Heart left ventricle (tissue), 16 donors: ENCODE data around the gene CYP2C8. TPM values are rescaled to one million over a fixed set of nuclear protein-coding genes. Genes with fewer than 3 reads are reported as not detected.

Experiments
- ATAC-seq, 4 donors: fragments of 200-7000 bp; cut with Tn5 transposase; one replicate each; pipeline ENCODE4 v1.9.1; 2020 to 2022; ENCODE audit warnings: moderate library complexity in 4 of 4, mild to moderate bottlenecking in 3 of 4, moderate number of reproducible peaks in 1 of 4
- DNase-seq, 5 donors: peaks; one replicate each; pipeline ENCODE4 v3.0.0-alpha.2; 2020
- H3K27ac ChIP-seq, 12 donors: fragments of 200-600 bp; sonication (generic) in 4 of 12; one replicate each; pipeline versions ENCODE4 v1.5.0 to v1.8.0; 2016 to 2022; ENCODE audit warnings: mild to moderate bottlenecking in 2 of 12
- H3K27me3 ChIP-seq, 9 donors: fragments of 200-600 bp; sonication (generic) in 2 of 9; one replicate each; pipeline versions ENCODE4 v1.5.1 to v1.8.0; 2016 to 2022; ENCODE audit warnings: mild to moderate bottlenecking in 3 of 9
- H3K36me3 ChIP-seq, 9 donors: fragments of 200-600 bp; sonication (generic) in 2 of 9; one replicate each; pipeline versions ENCODE4 v1.5.0 to v1.8.0; 2018 to 2022; ENCODE audit warnings: mild to moderate bottlenecking in 2 of 9
- H3K4me1 ChIP-seq, 12 donors: fragments of 200-600 bp; sonication (generic) in 4 of 12; one replicate each; pipeline versions ENCODE4 v1.5.0 to v1.8.0; 2016 to 2022; ENCODE audit warnings: mild to moderate bottlenecking in 3 of 12
- H3K4me3 ChIP-seq, 12 donors: fragments of 200-600 bp; sonication (generic) in 4 of 12; one replicate each; pipeline versions ENCODE4 v1.5.0 to v1.8.0; 2017 to 2022; ENCODE audit warnings: mild to moderate bottlenecking in 9 of 12, moderate library complexity in 4 of 12
- H3K9me3 ChIP-seq, 12 donors: fragments of 200-600 bp; sonication (generic) in 4 of 12; one replicate each; pipeline versions ENCODE4 v1.5.0 to v1.8.0; 2016 to 2022; ENCODE audit warnings: mild to moderate bottlenecking in 1 of 12
- POLR2A ChIP-seq, 2 donors: fragments of 450-650 bp; IDR thresholded peaks; one replicate each; pipeline ENCODE4 v1.6.1; 2017; ENCODE audit warnings: antibody characterized with exemption in 2 of 2, mild to moderate bottlenecking in 2 of 2, moderate library complexity in 2 of 2
- WGBS, 4 donors: extraction: QIAGEN DNeasy Blood & Tissue Kit in 2 of 4; methylation state at CpG; one replicate each; pipeline versions ENCODE4 v1.1.5 to v1.1.7; 2013 to 2018; 5-methylcytosine and 5-hydroxymethylcytosine counted together
- intact Hi-C, 10 donors: fragments of 100-400 bp; cut with DNase I; formaldehyde crosslinking; loops; one replicate each; pipeline versions ENCODE4 v1.11.1 to v1.14.2; 2022
- polyA plus RNA-seq, 2 donors: library from polyadenylated mRNA; stranded (reverse); fragments of 200-250 nt; gene quantifications; one replicate each; pipeline ENCODE4 v1.2.3, GENCODE V29; 2013
- total RNA-seq, 9 donors: library from RNA; depleted of rRNA in 2 of 9; stranded (reverse); fragments of >200 nt in 2 of 9; fragmentation: NEBNext Ultra II Directional in 3 of 9; extraction: Animal tissue kit (Norgen Biotek cat#: 25700) in 3 of 9; gene quantifications; one replicate each; pipeline versions ENCODE4 v1.1.0 to v1.2.4, GENCODE V29; 2016 to 2023
- TF ChIP-seq, protein P1 (sequence below), 12 donors: fragments of 200-600 bp; sonication (generic) in 4 of 12; IDR thresholded peaks; one replicate each; pipeline versions ENCODE4 v1.5.0 to v1.8.0; 2018 to 2022; ENCODE audit warnings: antibody characterized with exemption in 12 of 12, mild to moderate bottlenecking in 5 of 12
- donor health status: ischemic (EF 13 %, LVEDD 7.1; RV severe dilation, severe dysfunction).
- donor health status: healthy with polysubstance abuse.
- donor health status: DM: no; HTN: yes; CAD: no.
- donor health status: DM: no; HTN: no; CAD: no.
- donor health status: ischemic (EF 25% LVEDD 6.9; RV normal size, moderate dysfunction).
- donor health status: ischemic (EF 25% LVEDD 5.7; RV mildly dilated, moderate dysfunction).
- donor health status: healthy.
- donor health status: DM: yes; HTN: yes; CAD: no.
- donor health status: ischemic (EF 35%, LVEDD 5.7; RV mildly dilated, moderate dysfunction).
- donor health status: nonischemic (EF 11% LVEDD 7.7; RV severe dilation, severe dysfunction).
- donor health status: DM: yes; HTN: yes; CAD: no.
- donor health status: PGD.
- donor health status: ischemic (EF 29% LVEDD 5.4; RV normal size, mild dysfunction).
- donor health status: nonischemic (EF 23%, LVEDD 6.1; RV moderate dilation, normal function).

CYP2C8 gene
- total and polyA plus RNA-seq, 11 donors = 0.06 to 0.55 (median 0.14) TPM; not detected in 6

DNA sequence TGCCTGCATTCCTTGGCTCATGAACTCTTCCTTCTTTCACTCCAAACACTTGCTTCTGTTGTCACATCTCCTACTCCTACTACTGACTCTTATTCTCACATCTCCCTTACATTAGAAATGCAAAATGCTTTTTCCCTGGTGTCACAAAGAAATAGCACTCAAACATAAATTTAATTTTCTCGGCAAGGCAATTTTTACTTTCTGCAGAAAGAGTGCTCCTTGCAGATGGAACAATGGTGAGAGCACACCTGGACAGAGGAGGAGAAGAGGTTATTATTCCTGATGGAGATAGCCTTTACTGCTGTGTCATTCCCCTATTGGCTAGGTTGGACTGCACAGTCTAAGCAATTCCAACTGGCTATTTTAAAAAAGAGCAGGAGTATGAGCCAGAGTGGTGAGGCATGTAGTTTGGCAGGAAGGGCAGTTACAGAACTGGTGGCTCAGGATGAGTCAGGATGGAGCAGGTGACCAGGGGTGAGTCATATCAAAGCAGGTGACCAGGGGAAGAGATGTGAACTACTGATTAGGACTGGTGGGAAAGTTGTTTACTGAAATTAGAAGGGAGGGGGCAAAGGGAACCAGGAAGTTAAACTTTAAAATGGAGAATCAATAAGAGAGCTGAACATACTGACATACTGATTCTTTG is 77.9 kb downstream of the CYP2C8 start:
- Histone ChIP-seq H3K4me3 (no peak overlapping the region), H3K4me1 (no peaks in the 10 kb centered on the region), H3K9me3 (peaks cover 0 to 23% (median 14%) of the 10 kb centered on the region in 12 donors), H3K27ac (no peak overlapping the region), H3K27me3 (no peaks in the 10 kb centered on the region), H3K36me3 (no peaks in the 10 kb centered on the region)
- 94 to 97% (median 95%) methylated on average over 1 of the region's 1 CpG for WGBS, 4 donors
- intact Hi-C loops = no loop called here
- DNase-seq = no peak
- ATAC-seq = no peak
- TF ChIP-seq, protein P1, sequence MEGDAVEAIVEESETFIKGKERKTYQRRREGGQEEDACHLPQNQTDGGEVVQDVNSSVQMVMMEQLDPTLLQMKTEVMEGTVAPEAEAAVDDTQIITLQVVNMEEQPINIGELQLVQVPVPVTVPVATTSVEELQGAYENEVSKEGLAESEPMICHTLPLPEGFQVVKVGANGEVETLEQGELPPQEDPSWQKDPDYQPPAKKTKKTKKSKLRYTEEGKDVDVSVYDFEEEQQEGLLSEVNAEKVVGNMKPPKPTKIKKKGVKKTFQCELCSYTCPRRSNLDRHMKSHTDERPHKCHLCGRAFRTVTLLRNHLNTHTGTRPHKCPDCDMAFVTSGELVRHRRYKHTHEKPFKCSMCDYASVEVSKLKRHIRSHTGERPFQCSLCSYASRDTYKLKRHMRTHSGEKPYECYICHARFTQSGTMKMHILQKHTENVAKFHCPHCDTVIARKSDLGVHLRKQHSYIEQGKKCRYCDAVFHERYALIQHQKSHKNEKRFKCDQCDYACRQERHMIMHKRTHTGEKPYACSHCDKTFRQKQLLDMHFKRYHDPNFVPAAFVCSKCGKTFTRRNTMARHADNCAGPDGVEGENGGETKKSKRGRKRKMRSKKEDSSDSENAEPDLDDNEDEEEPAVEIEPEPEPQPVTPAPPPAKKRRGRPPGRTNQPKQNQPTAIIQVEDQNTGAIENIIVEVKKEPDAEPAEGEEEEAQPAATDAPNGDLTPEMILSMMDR (IDR thresholded peaks at IDR 0.05) = no peak
- no peak for TF ChIP-seq POLR2A (IDR thresholded peaks at IDR 0.05)

DNA sequence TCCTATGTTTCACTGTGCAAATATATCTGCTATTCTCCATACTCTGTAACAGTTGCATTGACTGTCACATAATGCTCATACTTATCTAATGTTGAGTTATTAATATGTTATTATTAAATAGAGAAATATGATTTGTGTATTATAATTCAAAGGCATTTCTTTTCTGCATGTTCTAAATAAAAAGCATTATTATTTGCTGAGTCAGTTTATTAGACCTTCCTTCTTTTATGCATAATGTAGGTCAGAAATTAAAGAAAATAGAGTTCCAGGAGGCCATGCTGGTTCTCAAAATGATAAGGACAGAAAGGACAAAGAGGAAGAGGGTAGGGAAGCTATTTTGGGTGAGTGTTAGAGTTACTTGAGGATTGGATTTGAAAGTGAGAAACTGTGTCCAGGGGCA is 80.1 kb downstream of the CYP2C8 start:
- no peak overlapping the region for H3K27ac ChIP-seq
- DNase-seq (no peak), ATAC-seq (no peak)
- H3K9me3 ChIP-seq = peaks cover 0 to 23% (median 14%) of the 10 kb centered on the region in 12 donors
- H3K27me3 ChIP-seq = no peaks in the 10 kb centered on the region
- no peak overlapping the region for H3K4me3 ChIP-seq
- TF ChIP-seq, protein P1 (IDR thresholded peaks at IDR 0.05) = no peak
- TF ChIP-seq POLR2A (IDR thresholded peaks at IDR 0.05) = no peak
- no peaks in the 10 kb centered on the region for H3K4me1 ChIP-seq
- intact Hi-C loops = no loop called here
- H3K36me3 ChIP-seq = no peaks in the 10 kb centered on the region

Other genes starting within 250 kb of the CYP2C8 start
- under 1 TPM in 1 of 9 donors, not detected in 8; 0.16 TPM for gene CYP2C9, start 130.8 kb downstream of the CYP2C8 start, total RNA-seq
- under 1 TPM in 1 of 2 donors, not detected in 1; 0.19 TPM for gene CYP2C9, start 130.8 kb downstream of the CYP2C8 start, polyA plus RNA-seq
- gene ACSM6, start 124.7 kb upstream of the CYP2C8 start, total RNA-seq = under 1 TPM in 2 of 9 donors, not detected in 7; 0.20 to 0.25 TPM
- gene ACSM6, start 124.7 kb upstream of the CYP2C8 start, polyA plus RNA-seq = not detected
- gene PDLIM1, start 221.5 kb upstream of the CYP2C8 start, total RNA-seq = 100 to 1,000 TPM; 225 to 434 (median 349) TPM
- gene PDLIM1, start 221.5 kb upstream of the CYP2C8 start, polyA plus RNA-seq = 100 to 1,000 TPM; 253 to 308 TPM